Measurements from ENCODE around the gene IMPA2. TPM values are rescaled to one million over a fixed set of nuclear protein-coding genes. Genes with fewer than 3 reads are reported as not detected.

The IMPA2 gene
- total and polyA plus RNA-seq, 2 of the 4 experiments (the other 2 are of a cell fraction) = 5.4 to 5.5 TPM

- DNase-seq = no peak
- Histone ChIP-seq H3K4ac (ENCODE audit: low read depth, low read length) (no peak overlapping the region), H3K18ac (ENCODE audit: low read depth, low read length) (no peak overlapping the region), H4K5ac (ENCODE audit: low read depth, low read length) (no peak overlapping the region), H3K27me3 (ENCODE audit: control insufficient read depth, insufficient read depth, low read length) (no peaks in the 10 kb centered on the region), H3K27ac (ENCODE audit: insufficient read depth, low read length) (no peak overlapping the region), H4K20me1 (ENCODE audit: insufficient read depth, low read length) (peaks cover 5% of the 10 kb centered on the region; the same call in 1 of the 2 replicates), H3K23ac (ENCODE audit: low read depth, low read length) (no peak overlapping the region), H4K8ac (ENCODE audit: low read depth in 2 of 2, low read length in 2 of 2) (no peak overlapping the region), H2AK9ac (replicated peaks; ENCODE audit: low read depth, low read length, poor library complexity) (no peak overlapping the region), H2BK5ac (ENCODE audit: low read depth, low read length, poor library complexity, severe bottlenecking) (no peak overlapping the region), H2BK15ac (ENCODE audit: low read depth, low read length) (no peak overlapping the region), H3K14ac (replicated peaks; ENCODE audit: low read depth, low read length) (no peak overlapping the region), H3K9me1 (ENCODE audit: insufficient read depth, low read length) (peaks cover 3% of the 10 kb centered on the region; the same call in 1 of the 2 replicates), H2BK20ac (ENCODE audit: low read depth, low read length) (no peak overlapping the region), H4K91ac (ENCODE audit: insufficient read depth, low read depth, low read length) (no peak overlapping the region), H3K56ac (ENCODE audit: extremely low read depth, insufficient read depth, low read length) (no peak overlapping the region), H3K4me2 (ENCODE audit: low read depth, low read length) (no peak overlapping the region), H3K4me1 (ENCODE audit: control insufficient read depth, insufficient read depth, low read length) (peaks cover 11% of the 10 kb centered on the region), H3K9ac (ENCODE audit: low read depth, low read length) (no peak overlapping the region), H2BK120ac (ENCODE audit: low read depth, low read length) (no peak overlapping the region), H3K36me3 (ENCODE audit: control insufficient read depth, insufficient read depth, low read length) (peaks cover 4% of the 10 kb centered on the region; the same call in 1 of the 2 replicates), H3K4me3 (ENCODE audit: insufficient read depth, low read depth, low read length) (no peak overlapping the region), H2AFZ (replicated peaks; ENCODE audit: low read length, poor library complexity) (no peak overlapping the region), H2AK5ac (ENCODE audit: low read depth, low read length) (no peak overlapping the region), H3K9me3 (ENCODE audit: control insufficient read depth, insufficient read depth, low read length) (no peaks in the 10 kb centered on the region), H3K79me1 (ENCODE audit: low read depth in 1 of 2, low read length in 2 of 2) (peaks cover 3 to 14% of the 10 kb centered on the region in 2 experiments; a peak in 1 of 4 replicates)
- intact Hi-C loops (cut with micrococcal nuclease) = loop anchor here (5.0 kb wide), 1 partner anchor 341 kb away; no protein-coding TSS in a partner anchor
- ChIA-PET POLR2A (ENCODE audit: unreplicated experiment) (no interaction called here), CTCF (interaction anchor here (1.3 to 7.5 kb wide), 2 partner anchors 41 to 59 kb away, joined by 7 to 109 read pairs; no protein-coding TSS in a partner anchor)
- no TSS peak for BruUV-seq (replicated peaks)
- ATAC-seq (ENCODE audit: low read depth) = no peak
- TF ChIP-seq CEBPB (IDR thresholded peaks at IDR 0.05; ENCODE audit: low read depth, low read length) = no peak
- TF ChIP-seq MAZ (IDR thresholded peaks at IDR 0.05; ENCODE audit: borderline replicate concordance, low read depth, low read length) = no peak
- TF ChIP-seq MAFK (IDR thresholded peaks at IDR 0.05; ENCODE audit: low read depth, low read length) = no peak
- no peak for TF ChIP-seq POLR2A (IDR thresholded peaks at IDR 0.05; ENCODE audit: low read depth, low read length)
- TF ChIP-seq ELK1 (IDR thresholded peaks at IDR 0.05; ENCODE audit: borderline replicate concordance, low read depth, low read length) = no peak
- TF ChIP-seq NFE2L2 (IDR thresholded peaks at IDR 0.05; ENCODE audit: low read depth, low read length) = no peak
- TF ChIP-seq SMC3 (IDR thresholded peaks at IDR 0.05; ENCODE audit: low read depth, low read length) = no peak
- no peak for TF ChIP-seq BHLHE40 (IDR thresholded peaks at IDR 0.05; ENCODE audit: low read depth, low read length)
- no peak for TF ChIP-seq FOS (IDR thresholded peaks at IDR 0.05; ENCODE audit: low read depth, low read length)
- TF ChIP-seq CTCF (conservative IDR thresholded peaks at IDR 0.05; ENCODE audit: low read depth, low read length) = no peak
- WGBS, 2 experiments (ENCODE audit: extremely low coverage in 2 of 2, insufficient read length in 1 of 2) = 80% methylated on average over 1 of the region's 5 CpGs; no CpG with 5 or more reads in 1 of the 2 experiments
- in situ Hi-C loops (cut with MboI; ENCODE audit: low sequenced_read_pairs) = loop anchor here (5.0 kb wide), 1 partner anchor 61 kb away; no protein-coding TSS in a partner anchor
- dilution Hi-C loops (cut with HindIII; ENCODE audit: low sequenced_read_pairs, unreplicated experiment) = no loop called here
Observed at GRCh38 chr18:11998193-11998592, 16.9 kb downstream of the IMPA2 start.
